T-cell (primary cell): ENCODE data around the gene ART3. TPM values are rescaled to one million over a fixed set of nuclear protein-coding genes. Genes with fewer than 3 reads are reported as not detected.

ENCODE experiments used
- ATAC-seq, 4 experiments: fragments of 200-7000 bp in 3 of 4; fragments of 150-1000 bp in 1 of 4; cut with Tn5 transposase; replicated peaks in 1 of 4; 1 replicate in 3 of 4; 2 replicates in 1 of 4; pipeline ENCODE4 v1.10.0; 2021; ENCODE audit warnings: moderate library complexity in 3 of 4, mild to moderate bottlenecking in 2 of 4, moderate number of reproducible peaks in 1 of 4
- CTCF ChIA-PET, 2 donors: fragments of 300-600 bp; sonication (Branson Sonifier 250); formaldehyde crosslinking; loops; one replicate each; lab custom pipeline; 2022; ENCODE audit warnings: antibody characterized with exemption in 2 of 2; lab: Charles Lee
- POLR2A ChIA-PET, 2 donors: fragments of 300-600 bp; sonication (Branson Sonifier 250); formaldehyde crosslinking; loops; one replicate each; lab custom pipeline; 2022; ENCODE audit warnings: antibody characterized with exemption in 2 of 2; lab: Charles Lee
- DNase-seq, 35 experiments: peaks; one replicate each; pipeline versions ENCODE4 v3.0.0 to v3.0.0-alpha.2; 2013 to 2023
- H3K27ac ChIP-seq: one replicate; pipeline ENCODE4 v1.5.1; 2013; ENCODE audit warnings: low read length
- H3K27me3 ChIP-seq, 2 experiments: replicated peaks in 1 of 2; 1 replicate in 1 of 2; 2 replicates in 1 of 2; pipeline versions ENCODE4 v1.6.1 to v1.7.0; 2013; ENCODE audit warnings: low read length in 1 of 2, mixed read lengths in 1 of 2; ENCODE audit not compliant: control insufficient read depth in 2 of 2, insufficient read depth in 2 of 2; ENCODE audit errors: extremely low read depth in 1 of 2
- H3K36me3 ChIP-seq, 2 donors: 1 replicate in 1 of 2; 2 replicates in 1 of 2; pipeline versions ENCODE4 v1.6.1 to v1.7.0; 2013; ENCODE audit warnings: low read length in 1 of 2; ENCODE audit not compliant: control insufficient read depth in 2 of 2, insufficient read depth in 1 of 2; ENCODE audit errors: extremely low read depth in 1 of 2
- H3K4me1 ChIP-seq, 2 experiments: 1 replicate in 1 of 2; 2 replicates in 1 of 2; pipeline versions ENCODE4 v1.6.1 to v1.7.0; 2013; ENCODE audit warnings: low read length in 2 of 2, mixed read lengths in 1 of 2; ENCODE audit not compliant: insufficient read depth in 2 of 2, control insufficient read depth in 1 of 2; ENCODE audit errors: extremely low read depth in 1 of 2
- H3K4me3 ChIP-seq, 2 donors: 1 replicate in 1 of 2; 2 replicates in 1 of 2; pipeline versions ENCODE4 v1.5.1 to v1.7.0; 2013; ENCODE audit warnings: mild to moderate bottlenecking in 2 of 2, low read length in 1 of 2, moderate library complexity in 1 of 2; ENCODE audit not compliant: control insufficient read depth in 1 of 2; ENCODE audit errors: extremely low read depth in 1 of 2
- H3K9me3 ChIP-seq: 2 replicates; pipeline ENCODE4 v1.7.0; 2013
- H3K27ac Mint-ChIP-seq, 2 donors: one replicate each; pipeline ENCODE4 v1.8.0; 2020 to 2021; ENCODE audit warnings: mild to moderate bottlenecking in 2 of 2, mixed read lengths in 2 of 2
- H3K27me3 Mint-ChIP-seq, 2 donors: one replicate each; pipeline ENCODE4 v1.8.0; 2021 to 2022; ENCODE audit warnings: mixed read lengths in 2 of 2
- H3K36me3 Mint-ChIP-seq: one replicate; pipeline ENCODE4 v1.8.0; 2021; ENCODE audit warnings: mixed read lengths
- H3K4me1 Mint-ChIP-seq, 3 donors: one replicate each; pipeline ENCODE4 v1.8.0; 2020 to 2022; ENCODE audit warnings: mixed read lengths in 3 of 3, mild to moderate bottlenecking in 1 of 3
- H3K4me3 Mint-ChIP-seq, 3 donors: one replicate each; pipeline ENCODE4 v1.8.0; 2020 to 2022; ENCODE audit warnings: mild to moderate bottlenecking in 3 of 3, mixed read lengths in 3 of 3, moderate library complexity in 3 of 3
- H3K9me3 Mint-ChIP-seq, 3 donors: one replicate each; pipeline ENCODE4 v1.8.0; 2020 to 2022; ENCODE audit warnings: mixed read lengths in 3 of 3
- WGBS: methylation state at CpG from one replicate; pipeline ENCODE4 v1.1.5; 2013; ENCODE audit warnings: missing lambda C conversion rate; ENCODE audit not compliant: insufficient coverage; 5-methylcytosine and 5-hydroxymethylcytosine counted together
- total RNA-seq, 35 experiments: library from RNA in 6 of 35; stranded (reverse) in 6 of 35; fragments of 120-200 nt in 1 of 35; gene quantifications; one replicate each; pipeline versions ENCODE4 v1.2.1 to v1.2.4 and lab custom pipeline; 2013 to 2026

The ART3 gene
- total RNA-seq, 5 donors from 2014 or later (not counting 1 experiment from before 2014, with no cell fraction given): not detected

DNA sequence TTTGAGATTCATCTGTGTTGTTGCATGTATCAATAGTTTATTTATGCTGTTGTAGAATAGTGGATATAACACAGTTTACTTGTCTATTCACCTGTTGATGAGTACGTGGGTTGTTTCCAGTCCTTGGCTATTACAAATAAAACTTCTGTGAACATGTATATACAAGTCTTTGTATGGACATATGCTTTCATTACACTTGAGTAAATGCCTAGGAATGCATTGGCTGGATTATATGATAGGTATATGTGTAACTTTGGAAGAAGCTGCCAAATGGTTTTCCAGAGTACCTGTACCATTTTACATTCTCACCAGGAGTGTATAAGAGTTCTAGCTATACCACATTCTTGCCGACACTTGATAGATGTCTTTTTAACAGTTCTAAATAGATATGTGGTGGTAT lies 16.5 kb downstream of the ART3 start:
- DNase-seq: no peak
- no peaks in the 10 kb centered on the region for H3K9me3 ChIP-seq
- no peak overlapping the region for H3K4me3 ChIP-seq
- H3K27ac ChIP-seq: no peak overlapping the region
- H3K4me1 ChIP-seq: no peaks in the 10 kb centered on the region
- CTCF ChIA-PET: no interaction called here
- no peaks in the 10 kb centered on the region for H3K9me3 Mint-ChIP-seq
- H3K27me3 ChIP-seq: no peaks in the 10 kb centered on the region
- H3K36me3 Mint-ChIP-seq: no peaks in the 10 kb centered on the region
- POLR2A ChIA-PET: no interaction called here
- ATAC-seq: no peak
- peaks cover 4 to 10% (median 6%) of the 10 kb centered on the region in 3 donors for H3K4me1 Mint-ChIP-seq
- H3K4me3 Mint-ChIP-seq: no peak overlapping the region
- H3K27ac Mint-ChIP-seq: no peak overlapping the region
- peaks cover 0 to 5% of the 10 kb centered on the region in 2 donors for H3K27me3 Mint-ChIP-seq
- H3K36me3 ChIP-seq: no peaks in the 10 kb centered on the region
- no CpG with 5 or more reads among the region's 2 CpGs for WGBS

DNA sequence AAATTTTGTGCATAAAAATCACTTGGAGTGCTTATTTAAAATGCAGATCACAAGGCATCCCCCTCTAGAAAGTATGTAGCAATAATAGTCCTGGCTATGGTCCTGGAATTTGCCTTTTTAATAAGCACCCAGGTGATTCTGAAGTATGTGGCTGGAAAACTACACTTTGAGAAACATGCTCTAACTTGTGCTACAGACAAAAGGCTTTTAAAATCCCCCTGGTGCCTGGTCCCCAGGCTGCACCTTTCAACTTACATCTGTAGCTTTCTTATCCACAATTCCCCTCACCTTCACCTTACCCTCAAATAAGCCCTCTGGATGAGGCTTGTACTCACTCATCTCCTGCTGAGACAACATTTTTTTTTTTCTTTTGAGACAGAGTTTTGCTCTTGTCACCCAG lies 21.1 kb downstream of the ART3 start:
- no peaks in the 10 kb centered on the region for H3K9me3 Mint-ChIP-seq
- peaks cover 0 to 5% of the 10 kb centered on the region in 2 donors for H3K27me3 Mint-ChIP-seq
- H3K27ac Mint-ChIP-seq: no peak overlapping the region
- DNase-seq (no peak), ATAC-seq (no peak)
- no peaks in the 10 kb centered on the region for H3K27me3 ChIP-seq
- POLR2A ChIA-PET: no interaction called here
- no peak overlapping the region for H3K27ac ChIP-seq
- H3K9me3 ChIP-seq: no peaks in the 10 kb centered on the region
- peaks cover 0 to 4% (median 2%) of the 10 kb centered on the region in 3 donors for H3K4me1 Mint-ChIP-seq
- H3K36me3 Mint-ChIP-seq: no peaks in the 10 kb centered on the region
- no peak overlapping the region for H3K4me3 Mint-ChIP-seq
- H3K4me1 ChIP-seq: no peaks in the 10 kb centered on the region
- H3K4me3 ChIP-seq: no peak overlapping the region
- H3K36me3 ChIP-seq: no peaks in the 10 kb centered on the region
- CTCF ChIA-PET: interaction anchor here in 1 of 2 donors (0.6 kb wide), 1 partner anchor 243 kb away, joined by 3 read pairs; no protein-coding TSS in a partner anchor

DNA sequence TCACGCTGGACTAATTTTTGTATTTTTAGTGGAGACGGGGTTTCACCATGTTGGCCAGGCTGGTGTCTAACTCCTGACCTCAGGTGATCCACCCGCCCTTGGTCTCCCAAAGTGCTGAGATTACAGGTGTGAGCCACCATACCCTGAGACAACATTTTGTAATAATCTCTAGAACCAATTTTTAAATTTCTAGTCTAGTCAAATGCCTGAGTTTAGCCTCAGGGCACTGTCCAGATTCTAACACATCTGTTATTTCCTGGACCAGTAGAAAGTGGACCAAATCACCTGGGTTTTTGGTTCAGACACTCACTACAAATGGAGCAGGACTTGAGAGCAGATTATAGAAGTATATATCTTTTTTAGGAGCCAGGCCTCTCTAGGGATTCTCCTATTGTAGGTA lies 21.6 kb downstream of the ART3 start:
- H3K9me3 Mint-ChIP-seq: no peaks in the 10 kb centered on the region
- DNase-seq: no peak
- H3K4me3 Mint-ChIP-seq: no peak overlapping the region
- Histone ChIP-seq H3K4me3 (no peak overlapping the region), H3K27ac (no peak overlapping the region), H3K9me3 (no peaks in the 10 kb centered on the region), H3K4me1 (no peaks in the 10 kb centered on the region), H3K36me3 (no peaks in the 10 kb centered on the region), H3K27me3 (no peaks in the 10 kb centered on the region)
- H3K27me3 Mint-ChIP-seq: peaks cover 0 to 5% of the 10 kb centered on the region in 2 donors
- H3K4me1 Mint-ChIP-seq: no peaks in the 10 kb centered on the region
- ChIA-PET POLR2A (no interaction called here), CTCF (no interaction called here)
- WGBS: 100% methylated on average over 3 of the region's 3 CpGs
- no peaks in the 10 kb centered on the region for H3K36me3 Mint-ChIP-seq
- ATAC-seq: no peak
- H3K27ac Mint-ChIP-seq: no peak overlapping the region

DNA sequence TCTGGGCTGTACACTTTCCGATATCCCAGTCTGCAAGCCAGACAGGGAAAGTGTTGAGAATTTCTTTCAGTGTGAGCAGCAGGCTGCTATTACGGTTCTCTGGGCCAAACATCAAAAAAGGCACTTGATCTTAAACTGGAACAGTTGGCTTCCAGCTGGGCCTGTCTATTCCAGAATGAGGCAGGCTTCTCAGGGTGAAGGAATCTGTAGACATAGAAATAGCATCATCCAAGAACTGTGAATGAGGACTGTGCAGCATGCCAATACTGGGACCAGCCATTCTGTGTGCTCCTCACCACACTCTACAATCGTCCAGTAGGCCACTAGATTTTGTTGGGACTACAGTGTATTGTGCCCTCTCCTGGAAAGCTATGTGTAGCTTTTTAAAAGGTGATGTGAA lies 31.1 kb downstream of the ART3 start:
- Mint-ChIP-seq H3K4me3 (no peak overlapping the region), H3K9me3 (no peaks in the 10 kb centered on the region), H3K36me3 (no peaks in the 10 kb centered on the region), H3K27ac (no peak overlapping the region), H3K4me1 (no peaks in the 10 kb centered on the region), H3K27me3 (no peaks in the 10 kb centered on the region)
- no peak overlapping the region for H3K4me3 ChIP-seq
- POLR2A ChIA-PET: no interaction called here
- WGBS: 100% methylated on average over 2 of the region's 3 CpGs
- H3K27ac ChIP-seq: no peak overlapping the region
- ATAC-seq (no peak), DNase-seq (no peak)
- H3K27me3 ChIP-seq: no peaks in the 10 kb centered on the region
- H3K9me3 ChIP-seq: no peaks in the 10 kb centered on the region
- no peaks in the 10 kb centered on the region for H3K36me3 ChIP-seq
- CTCF ChIA-PET: interaction anchor here in 1 of 2 donors (0.6 kb wide), 1 partner anchor 931 kb away, joined by 3 read pairs; no protein-coding TSS in a partner anchor
- H3K4me1 ChIP-seq: no peaks in the 10 kb centered on the region

DNA sequence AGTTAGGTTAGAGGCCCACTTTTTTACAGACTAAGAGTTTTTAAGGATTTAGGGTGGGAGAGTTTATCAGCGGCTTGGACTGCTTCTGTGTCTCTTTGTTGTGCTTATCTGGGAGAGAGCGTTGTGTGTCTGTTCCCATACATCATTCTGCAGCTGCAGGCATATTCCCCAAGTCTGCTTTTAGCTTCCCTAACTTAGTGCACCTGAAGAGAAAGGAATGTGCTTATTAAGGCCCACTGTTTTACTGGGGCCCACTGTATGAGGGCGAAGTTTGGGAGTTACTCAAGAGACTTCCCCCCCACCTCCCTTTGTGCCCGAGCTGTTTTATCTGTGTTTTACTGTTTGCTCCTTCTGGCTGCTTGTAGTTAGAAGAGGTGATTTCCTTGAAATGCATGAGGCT lies 31.9 kb downstream of the ART3 start:
- Mint-ChIP-seq H3K4me1 (no peaks in the 10 kb centered on the region), H3K4me3 (no peak overlapping the region), H3K27me3 (no peaks in the 10 kb centered on the region), H3K9me3 (no peaks in the 10 kb centered on the region), H3K36me3 (peaks cover 3% of the 10 kb centered on the region), H3K27ac (no peak overlapping the region)
- Histone ChIP-seq H3K4me3 (no peak overlapping the region), H3K9me3 (no peaks in the 10 kb centered on the region), H3K27ac (no peak overlapping the region), H3K36me3 (no peaks in the 10 kb centered on the region), H3K27me3 (no peaks in the 10 kb centered on the region), H3K4me1 (no peaks in the 10 kb centered on the region)
- ChIA-PET POLR2A (no interaction called here), CTCF (no interaction called here)
- ATAC-seq (no peak), DNase-seq (no peak)
- WGBS: no CpG with 5 or more reads among the region's 4 CpGs

DNA sequence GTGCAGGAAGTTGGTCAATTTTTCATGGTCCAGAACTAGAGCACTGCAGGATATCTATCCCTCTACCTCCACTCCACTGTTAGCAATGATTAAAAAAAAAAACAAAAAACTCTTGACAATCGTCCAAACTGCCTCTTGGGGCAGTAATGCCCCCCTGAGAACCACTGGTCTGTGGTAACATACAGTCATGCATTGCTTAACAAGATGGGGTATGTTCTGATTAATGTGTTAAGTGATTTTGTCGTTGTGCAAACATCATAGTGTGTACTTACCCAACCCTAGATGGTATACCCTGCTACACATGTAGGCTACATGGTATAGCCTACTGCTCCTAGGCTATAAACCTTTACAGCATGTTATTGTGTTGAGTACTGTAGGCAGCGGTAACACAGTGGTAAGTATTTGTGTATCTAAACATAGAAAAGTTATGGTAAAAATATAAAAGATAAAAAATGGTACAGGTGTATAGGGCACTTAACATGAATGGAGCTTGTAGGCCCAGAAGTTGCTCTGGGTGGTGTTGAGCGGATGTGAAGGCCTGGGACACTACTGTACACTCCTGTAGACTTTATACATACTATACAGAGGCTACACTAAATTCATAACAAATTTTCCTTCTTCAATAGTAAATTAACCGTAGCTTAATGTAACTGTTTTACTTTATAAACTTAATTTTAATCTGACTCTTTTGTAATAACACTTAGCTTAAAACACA lies 34.1 kb downstream of the ART3 start:
- 100% methylated on average over 1 of the region's 5 CpGs for WGBS
- H3K36me3 Mint-ChIP-seq: peaks cover 17% of the 10 kb centered on the region
- no peaks in the 10 kb centered on the region for H3K4me1 Mint-ChIP-seq
- H3K27ac Mint-ChIP-seq: no peak overlapping the region
- Histone ChIP-seq H3K4me1 (no peaks in the 10 kb centered on the region), H3K9me3 (no peaks in the 10 kb centered on the region), H3K36me3 (peaks cover 0 to 8% of the 10 kb centered on the region in 2 donors), H3K4me3 (no peak overlapping the region), H3K27me3 (no peaks in the 10 kb centered on the region), H3K27ac (no peak overlapping the region)
- H3K9me3 Mint-ChIP-seq: no peaks in the 10 kb centered on the region
- no peak overlapping the region for H3K4me3 Mint-ChIP-seq
- POLR2A ChIA-PET: no interaction called here
- CTCF ChIA-PET: interaction anchor here in 1 of 2 donors (0.6 kb wide), 1 partner anchor 333 kb away, joined by 5 read pairs; no protein-coding TSS in a partner anchor
- no peak for DNase-seq
- ATAC-seq: no peak
- H3K27me3 Mint-ChIP-seq: no peaks in the 10 kb centered on the region
